DOHH2 (cell line): ENCODE measurements around the gene GOLGA3.
"Not testable (repeated sequence)": the region's sequence is repeated elsewhere in the genome, so short reads cannot be mapped to it uniquely, and the experiment has no call there.

Experiments
- H3F3A ChIP-seq: fragments of 200-600 bp; sonication (generic), shearing (Covaris generic); 2 replicates; pipeline ENCODE4 v1.6.0; 2016; ENCODE audit warnings: antibody characterized with exemption, mild to moderate bottlenecking; ENCODE audit not compliant: control insufficient read depth, insufficient read depth
- H3K27ac ChIP-seq: fragments of 200-600 bp; sonication (generic); 2 replicates; pipeline ENCODE4 v1.5.1; 2014; ENCODE audit warnings: low read depth, mild to moderate bottlenecking, low read length, moderate library complexity
- H3K27me3 ChIP-seq: fragments of 200-600 bp; sonication (generic); 2 replicates; pipeline ENCODE4 v1.6.1; 2014; ENCODE audit warnings: mild to moderate bottlenecking, low read length, mixed read lengths; ENCODE audit not compliant: control insufficient read depth
- H3K36me3 ChIP-seq: fragments of 200-600 bp; sonication (generic); 2 replicates; pipeline ENCODE4 v1.6.1; 2014; ENCODE audit warnings: mild to moderate bottlenecking, low read length, moderate library complexity, mixed read lengths; ENCODE audit not compliant: control insufficient read depth
- H3K4me1 ChIP-seq: fragments of 200-600 bp; sonication (generic); 2 replicates; pipeline ENCODE4 v1.6.1; 2014; ENCODE audit warnings: mild to moderate bottlenecking, low read length, mixed read lengths; ENCODE audit not compliant: control insufficient read depth
- H3K4me2 ChIP-seq: fragments of 200-600 bp; sonication (generic); 2 replicates; pipeline ENCODE4 v1.6.0; 2014; ENCODE audit warnings: mild to moderate bottlenecking, low read length, moderate library complexity
- H3K4me3 ChIP-seq: fragments of 200-600 bp; sonication (generic); 2 replicates; pipeline ENCODE4 v1.5.1; 2014; ENCODE audit warnings: mild to moderate bottlenecking, low read length, mixed read lengths
- H3K79me2 ChIP-seq: fragments of 200-600 bp; sonication (generic); 2 replicates; pipeline ENCODE4 v1.6.1; 2014; ENCODE audit warnings: mild to moderate bottlenecking, low read length, mixed read lengths; ENCODE audit not compliant: control insufficient read depth
- H3K9me2 ChIP-seq: fragments of 200-600 bp; sonication (generic); replicated peaks from 2 replicates; pipeline ENCODE4 v1.6.1; 2014; ENCODE audit warnings: mild to moderate bottlenecking, low read length, mixed read lengths; ENCODE audit not compliant: control insufficient read depth
- H3K9me3 ChIP-seq: fragments of 200-600 bp; sonication (generic); 2 replicates; pipeline ENCODE4 v1.6.1; 2014; ENCODE audit warnings: antibody characterized with exemption, low read length, mixed read lengths; ENCODE audit not compliant: control insufficient read depth, insufficient read depth
- H4K20me1 ChIP-seq: fragments of 200-600 bp; sonication (generic); 2 replicates; pipeline ENCODE4 v1.6.0; 2014; ENCODE audit warnings: low read depth, mild to moderate bottlenecking, antibody characterized with exemption, low read length, moderate library complexity; ENCODE audit not compliant: control insufficient read depth, insufficient read depth
- CTCF ChIP-seq: fragments of 200-600 bp; sonication (generic); IDR thresholded peaks from one replicate; pipeline ENCODE4 v1.5.1; 2014; ENCODE audit warnings: antibody characterized with exemption, mild to moderate bottlenecking, low read depth, low read length; ENCODE audit not compliant: poor library complexity, severe bottlenecking
- EZH2phosphoT487 ChIP-seq: fragments of 200-600 bp; sonication (generic); IDR thresholded peaks from 2 replicates; pipeline ENCODE4 v1.6.1; 2017; ENCODE audit warnings: borderline replicate concordance, mild to moderate bottlenecking, antibody characterized with exemption, low read length, moderate library complexity, mixed read lengths

Gene GOLGA3

DNA sequence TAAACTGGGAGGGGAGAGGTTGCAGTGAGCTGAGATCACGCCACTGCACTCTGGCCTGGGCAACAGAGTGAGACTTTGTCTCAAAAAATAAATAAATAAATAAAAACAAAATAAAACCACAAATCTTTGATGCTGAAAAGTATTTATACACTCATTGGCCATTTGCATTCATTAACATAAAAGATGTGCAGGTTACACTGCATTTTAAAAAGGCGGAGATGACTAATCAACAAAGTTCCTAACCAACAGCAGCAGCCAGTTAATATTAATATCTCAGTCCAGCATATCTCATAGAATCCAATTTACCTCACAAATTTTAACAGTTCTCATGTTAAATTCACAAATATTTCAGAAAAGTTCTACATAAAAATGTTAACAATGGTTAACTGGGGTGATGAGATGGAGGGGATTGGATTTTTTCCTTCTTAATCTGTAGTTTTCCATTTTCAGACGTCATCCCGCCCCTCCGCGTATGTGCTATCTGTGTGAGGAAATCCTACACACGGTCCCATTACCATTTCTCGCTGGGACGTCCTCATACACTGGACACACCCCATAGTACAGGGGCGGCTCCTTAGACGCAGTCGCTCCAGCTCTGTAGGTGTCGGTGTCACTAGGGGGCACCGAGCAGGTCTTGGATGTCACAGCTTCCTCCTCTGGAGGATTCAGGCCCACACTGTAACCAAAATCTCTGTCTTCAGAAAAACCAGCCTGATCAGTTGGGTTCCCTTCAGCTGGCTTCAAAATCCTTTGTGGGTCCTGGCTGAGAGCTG is 74.3 kb downstream of the GOLGA3 start:
- no peaks in the 10 kb centered on the region for H3F3A ChIP-seq
- peaks cover 6% of the 10 kb centered on the region; the same call in 1 of the 2 replicates for H4K20me1 ChIP-seq
- no peaks in the 10 kb centered on the region for H3K9me2 ChIP-seq
- H3K79me2 ChIP-seq = peaks cover 95% of the 10 kb centered on the region
- H3K9me3 ChIP-seq = no peaks in the 10 kb centered on the region
- H3K27ac ChIP-seq = no peak overlapping the region
- TF ChIP-seq EZH2phosphoT487 (no peak), CTCF (no peak)
- H3K4me3 ChIP-seq = no peak overlapping the region
- H3K36me3 ChIP-seq = peaks cover 87% of the 10 kb centered on the region
- no peaks in the 10 kb centered on the region for H3K4me1 ChIP-seq
- H3K4me2 ChIP-seq = no peak overlapping the region
- no peaks in the 10 kb centered on the region for H3K27me3 ChIP-seq

GRCh38 chr12:132753670-132754069 is 75.0 kb downstream of the GOLGA3 start:
- H3F3A ChIP-seq, H3K27ac ChIP-seq, H3K9me3 ChIP-seq, H3K9me2 ChIP-seq, H3K27me3 ChIP-seq, H4K20me1 ChIP-seq, H3K4me3 ChIP-seq, H3K4me2 ChIP-seq, H3K4me1 ChIP-seq: not testable (repeated sequence)
- Histone ChIP-seq H3K79me2 (peaks cover 90% of the 10 kb centered on the region), H3K36me3 (peaks cover 86% of the 10 kb centered on the region)

DNA sequence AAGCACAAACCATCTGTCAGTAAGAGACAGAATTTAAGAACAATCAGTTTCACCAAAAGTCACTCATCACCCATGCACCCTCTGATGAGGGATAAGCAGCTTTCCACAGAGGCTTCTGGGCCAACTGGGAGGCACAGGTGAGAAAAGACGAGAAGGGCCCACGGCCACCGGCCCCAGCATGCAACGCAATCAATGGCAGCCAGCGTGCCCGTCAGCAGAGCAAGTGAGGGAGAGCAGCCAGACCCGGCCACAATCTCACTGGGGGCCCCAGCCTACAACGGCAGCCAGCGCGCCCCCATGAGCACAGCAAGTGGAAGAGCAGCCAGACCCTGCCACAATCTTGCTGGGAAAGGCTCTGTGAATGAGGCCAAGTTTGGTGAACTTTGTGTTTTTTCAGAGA is 80.3 kb downstream of the GOLGA3 start:
- no peaks in the 10 kb centered on the region for H3F3A ChIP-seq
- H3K4me2 ChIP-seq = no peak overlapping the region
- H3K27ac ChIP-seq = no peak overlapping the region
- no peaks in the 10 kb centered on the region for H3K9me2 ChIP-seq
- no peaks in the 10 kb centered on the region for H3K4me1 ChIP-seq
- H3K36me3 ChIP-seq = peaks cover 91% of the 10 kb centered on the region
- TF ChIP-seq EZH2phosphoT487 (no peak), CTCF (no peak)
- no peaks in the 10 kb centered on the region; the same call in 1 of the 2 replicates for H4K20me1 ChIP-seq
- no peak overlapping the region for H3K4me3 ChIP-seq
- no peaks in the 10 kb centered on the region for H3K9me3 ChIP-seq
- H3K79me2 ChIP-seq = peaks cover 83% of the 10 kb centered on the region
- no peaks in the 10 kb centered on the region for H3K27me3 ChIP-seq

DNA sequence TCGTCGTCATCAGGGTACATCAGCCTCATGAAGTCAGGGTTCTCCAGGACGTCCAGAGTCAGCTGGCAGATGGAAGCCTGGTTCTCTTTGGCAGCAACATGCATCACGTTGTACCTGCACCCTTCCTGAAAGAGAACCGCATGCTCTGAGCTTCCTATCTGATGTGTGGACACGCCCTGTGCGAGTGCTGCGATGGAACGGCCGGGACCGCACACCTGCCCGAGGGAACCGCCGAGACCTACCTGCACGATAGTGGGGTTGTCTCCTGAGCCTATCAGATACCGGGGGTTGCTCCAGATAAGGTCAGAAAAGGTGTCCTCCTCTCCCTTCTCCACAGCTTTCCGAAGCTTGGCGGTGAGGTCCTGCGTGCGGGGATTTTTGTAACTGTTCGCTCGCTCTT is 80.8 kb downstream of the GOLGA3 start:
- Histone ChIP-seq H3K4me3 (no peak overlapping the region), H3K4me1 (no peaks in the 10 kb centered on the region), H3F3A (no peaks in the 10 kb centered on the region), H3K9me2 (no peaks in the 10 kb centered on the region), H3K4me2 (no peak overlapping the region), H3K27ac (no peak overlapping the region), H3K9me3 (no peaks in the 10 kb centered on the region), H4K20me1 (no peaks in the 10 kb centered on the region; the same call in 1 of the 2 replicates), H3K27me3 (no peaks in the 10 kb centered on the region), H3K36me3 (peaks cover 91% of the 10 kb centered on the region), H3K79me2 (peaks cover 83% of the 10 kb centered on the region)
- no peak for TF ChIP-seq EZH2phosphoT487
- no peak for TF ChIP-seq CTCF
